HG02588 (cell line): ENCODE results near the gene FAM98A.
A peak's percentile ranks its signal among the peaks of the same experiment; 100 is the strongest.

ENCODE experiments used
- ATAC-seq: cut with Tn5 transposase; IDR thresholded peaks from one replicate; pipeline ENCODE4 v1.9.1; 2021; ENCODE audit warnings: mild to moderate bottlenecking, moderate library complexity; ENCODE audit not compliant: unreplicated experiment

The FAM98A gene

DNA sequence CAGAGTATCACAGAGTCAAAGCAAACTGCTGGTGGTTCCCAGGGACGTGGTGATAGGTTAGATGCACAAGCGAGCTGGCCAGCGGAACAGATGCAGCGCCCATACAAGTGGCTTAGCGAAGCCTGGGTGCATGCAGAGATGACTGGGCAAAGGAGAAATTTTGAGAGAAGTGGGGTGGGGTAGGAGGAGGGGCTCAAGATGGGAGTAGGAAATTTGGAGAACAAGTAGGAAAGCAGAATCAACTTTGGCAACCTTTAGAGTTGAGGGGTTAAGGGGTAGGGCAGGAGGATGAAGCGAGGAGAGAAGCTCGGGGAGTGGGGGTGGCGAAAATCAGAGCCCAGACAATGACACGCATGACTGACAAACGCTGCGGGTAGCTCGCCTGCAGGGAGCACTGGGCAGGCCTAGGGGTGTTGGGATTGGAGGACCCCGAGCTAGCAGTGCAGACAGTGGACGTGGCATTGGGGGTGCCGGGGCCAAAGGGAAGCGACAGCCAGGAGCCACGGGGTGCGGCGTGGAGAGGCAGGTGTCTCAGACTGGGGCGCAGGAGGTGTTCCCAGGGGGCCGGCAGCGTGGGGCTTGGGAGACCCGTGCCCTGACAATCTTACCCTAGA lies 431 bp downstream of the FAM98A start:
- ATAC-seq = peak; percentile 48

DNA sequence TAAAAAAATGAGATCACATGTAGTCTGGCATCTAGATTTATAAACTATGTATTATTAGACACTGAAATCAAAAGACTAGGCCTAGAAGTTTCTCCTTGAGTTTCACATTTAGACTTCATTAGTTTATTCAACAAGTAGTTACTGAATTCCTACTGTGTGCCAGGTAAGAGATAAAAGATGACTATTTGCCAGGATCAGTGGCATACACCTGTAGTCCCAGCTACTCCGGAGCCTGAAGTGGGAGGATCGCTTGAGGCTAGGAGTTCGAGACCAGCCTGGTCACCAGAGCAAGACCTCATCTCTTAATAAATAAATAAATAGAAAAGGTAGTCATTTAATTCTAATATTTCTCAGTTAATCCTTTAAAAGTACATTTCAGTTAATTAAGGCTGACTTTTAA lies 2.1 kb downstream of the FAM98A start:
- ATAC-seq = no peak

DNA sequence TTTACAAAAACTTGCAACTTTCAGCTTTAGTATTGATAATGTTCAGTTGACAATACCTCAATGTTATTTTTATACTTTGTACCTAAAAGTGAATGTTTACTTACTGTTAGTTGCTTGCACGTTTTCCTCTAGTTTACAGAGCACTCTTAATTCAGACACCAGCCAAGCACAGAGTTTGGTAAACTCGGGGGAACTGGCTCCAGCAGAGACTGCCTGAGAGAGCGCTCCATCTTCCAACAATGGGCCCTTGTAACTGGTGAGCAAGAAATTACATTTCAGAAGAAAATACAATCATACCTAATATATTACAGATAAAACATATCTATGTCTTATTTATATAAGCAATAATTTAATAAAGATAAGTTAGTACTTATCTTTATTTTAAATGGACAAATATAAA lies 3.7 kb downstream of the FAM98A start:
- no peak for ATAC-seq

DNA sequence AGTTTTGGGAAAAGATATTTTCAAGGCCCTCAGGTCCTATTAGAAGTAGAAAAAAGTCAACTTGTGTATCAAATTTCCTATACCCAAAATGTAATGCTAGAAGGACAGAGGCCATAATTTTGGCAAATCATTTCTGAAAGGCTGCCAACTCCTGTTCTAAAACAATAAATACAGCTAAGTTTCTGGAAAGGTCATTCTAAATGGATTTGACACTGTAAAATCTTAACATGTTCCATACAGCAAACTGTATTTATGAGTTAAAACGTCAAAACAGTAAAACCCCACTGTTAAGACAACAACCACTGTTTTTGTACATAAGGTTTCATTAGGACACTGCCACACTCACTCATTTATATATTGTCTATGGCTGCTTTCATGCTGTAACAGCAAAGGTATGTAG lies 9.7 kb downstream of the FAM98A start:
- ATAC-seq = no peak

DNA sequence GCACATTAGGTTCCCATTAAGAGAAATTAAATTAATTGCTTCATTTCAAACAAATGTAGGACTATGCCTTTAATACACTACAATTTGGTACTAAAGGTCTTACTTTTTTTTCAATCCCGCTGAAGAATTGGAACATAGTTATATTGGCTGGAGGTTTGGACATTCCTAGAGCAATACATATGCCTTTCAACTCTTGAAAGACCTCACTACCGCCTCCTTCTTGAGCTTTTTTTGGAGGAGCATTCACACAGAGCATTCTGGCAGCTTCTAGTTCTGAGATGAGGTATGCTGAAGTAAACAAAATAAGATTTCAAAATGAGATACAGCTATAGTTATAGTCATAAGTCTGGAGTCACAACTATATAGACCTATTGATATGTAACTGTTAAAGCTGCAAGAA lies 10.9 kb downstream of the FAM98A start:
- no peak for ATAC-seq

DNA sequence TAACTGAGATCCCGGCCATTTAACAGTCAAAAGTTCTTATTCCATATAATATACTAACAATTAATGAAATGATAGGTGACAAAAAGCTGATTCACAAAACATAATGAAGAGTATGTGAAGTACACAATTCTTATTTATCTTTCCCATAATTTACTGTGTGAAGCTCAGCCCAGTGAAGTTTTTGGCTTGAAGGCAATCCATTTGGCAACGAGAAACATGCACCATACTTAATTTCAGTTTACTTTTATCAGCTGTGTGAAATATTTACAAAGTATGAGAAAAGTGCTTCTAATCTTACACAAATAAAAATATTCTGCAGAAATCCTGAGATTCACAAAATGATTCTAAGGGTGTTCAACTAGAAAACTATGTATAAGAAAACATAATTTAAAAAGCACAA lies 12.3 kb downstream of the FAM98A start:
- ATAC-seq = no peak

DNA sequence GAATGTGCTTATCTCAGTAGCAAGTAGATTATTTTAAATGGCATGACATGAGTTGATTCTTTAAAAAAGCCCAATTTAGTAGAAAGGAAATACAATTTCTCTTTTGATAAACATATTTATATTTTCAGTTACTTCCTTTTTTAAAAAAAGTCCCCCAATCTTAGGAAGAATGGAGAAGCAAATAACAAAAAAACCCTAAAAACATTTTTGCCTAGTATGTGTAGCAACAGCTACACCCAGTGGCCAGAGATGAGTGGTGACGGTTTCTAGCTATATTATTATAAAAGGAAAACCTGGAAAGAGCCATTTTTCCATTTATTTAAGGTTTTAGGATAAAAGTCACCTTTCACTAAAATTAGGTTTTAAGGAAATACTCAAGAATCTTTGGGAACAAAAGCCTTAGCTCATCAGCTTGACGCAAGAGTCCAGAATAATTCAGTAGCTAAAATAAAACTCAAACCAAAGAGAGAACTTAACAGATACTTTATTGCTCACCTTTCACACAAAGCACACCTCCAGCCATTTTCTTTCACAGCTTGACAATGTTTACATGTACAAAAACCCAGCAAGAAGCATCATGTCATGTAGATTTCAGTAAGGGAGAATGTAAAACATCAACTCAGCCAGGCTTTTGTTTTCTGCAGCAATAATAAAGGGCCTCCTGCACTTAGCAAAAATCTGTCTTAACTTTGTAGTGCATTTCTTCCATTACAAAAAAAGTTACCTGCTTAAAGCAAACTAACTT lies 15.7 kb downstream of the FAM98A start:
- ATAC-seq = peak; percentile 67

DNA sequence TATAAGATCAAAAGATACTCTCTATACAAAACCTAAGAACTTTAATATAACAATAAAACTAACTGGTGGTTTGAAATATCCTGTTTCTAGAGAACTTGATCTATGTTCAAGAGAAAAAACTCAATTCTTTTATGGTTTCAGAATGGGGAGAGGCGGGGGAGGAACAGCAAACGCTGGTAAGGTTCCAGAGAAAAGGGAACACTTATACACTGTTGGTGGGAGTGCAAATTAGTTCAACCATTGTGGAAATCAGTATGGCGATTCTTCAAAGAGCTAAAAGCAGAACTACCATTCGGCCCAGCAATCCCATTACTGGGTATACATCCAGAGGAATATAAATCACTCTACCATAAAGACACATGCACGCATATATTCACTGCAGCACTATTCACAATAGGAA lies 17.2 kb downstream of the FAM98A start:
- no peak for ATAC-seq

DNA sequence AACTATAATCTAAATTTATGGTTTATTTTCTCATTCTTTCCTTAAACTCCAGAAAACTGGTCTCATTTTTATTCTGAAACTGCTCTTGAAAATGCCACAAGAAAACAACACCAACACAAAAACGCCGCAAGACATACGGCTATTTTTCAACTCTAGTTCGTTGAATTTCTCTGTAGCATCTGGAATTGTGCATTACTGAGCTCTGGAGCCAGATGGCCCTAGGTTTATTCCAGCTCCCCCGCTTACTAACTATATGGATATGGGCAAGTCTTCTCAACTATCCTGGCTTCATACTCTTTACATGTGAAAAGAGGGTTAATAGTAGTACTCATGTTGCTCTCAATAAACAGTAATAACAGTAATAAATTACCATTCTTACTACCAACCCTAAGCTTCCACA lies 19.9 kb downstream of the FAM98A start:
- no peak for ATAC-seq

DNA sequence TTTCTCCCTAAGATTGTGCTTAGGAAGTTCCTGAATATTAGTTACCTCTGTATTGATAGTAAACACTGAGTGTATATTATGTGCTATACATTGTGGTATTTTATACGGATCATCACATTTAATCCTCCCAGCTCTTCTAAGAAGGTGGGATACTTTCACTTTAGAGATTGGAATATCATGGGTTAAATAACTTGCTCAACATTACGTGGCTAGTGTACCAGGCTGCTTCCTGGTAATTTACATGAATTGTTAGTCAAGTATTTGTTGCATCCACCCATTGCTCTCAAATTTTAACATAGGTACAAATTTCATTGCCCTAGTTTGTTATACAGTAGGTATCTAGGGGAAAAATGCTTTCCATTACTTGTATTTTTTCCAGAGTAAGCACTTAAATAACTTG lies 21.4 kb downstream of the FAM98A start:
- no peak for ATAC-seq

DNA sequence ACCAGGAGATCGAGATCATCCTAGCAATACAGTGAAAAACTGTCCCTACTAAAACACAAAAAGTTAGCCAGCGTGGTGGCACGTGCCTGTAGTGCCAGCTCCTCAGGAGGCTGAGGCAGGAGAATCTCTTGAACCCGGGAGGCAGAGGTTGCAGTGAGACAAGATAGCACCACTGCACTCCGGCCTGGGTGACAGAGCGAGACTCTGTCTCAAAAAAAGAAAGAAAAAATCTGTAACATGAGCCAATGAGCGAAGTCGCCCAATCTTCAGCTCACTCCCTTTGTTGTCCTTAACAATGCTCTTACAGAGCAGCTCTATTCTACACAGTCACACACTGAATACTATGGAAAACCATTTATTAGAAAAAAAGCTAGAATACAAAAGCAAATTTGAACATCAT lies 22.0 kb downstream of the FAM98A start:
- no peak for ATAC-seq

DNA sequence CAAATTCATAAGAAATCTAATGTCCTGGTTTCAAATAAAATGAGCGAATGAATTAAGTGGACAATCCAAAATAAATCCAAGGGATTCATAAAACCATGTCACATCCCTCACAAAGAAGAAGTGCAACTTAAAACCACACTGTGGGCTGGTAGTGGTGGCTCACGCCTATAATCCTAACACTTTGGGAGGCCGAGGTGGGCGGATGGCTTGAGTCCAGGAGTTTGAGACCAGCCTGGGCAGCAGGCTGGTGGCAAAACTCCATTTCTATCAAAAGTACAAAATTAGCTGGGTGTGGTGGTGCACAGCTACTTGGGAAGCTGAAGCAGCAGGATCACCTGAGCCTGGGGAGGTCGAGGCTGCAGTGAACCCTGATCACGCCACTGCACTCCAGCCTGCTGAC lies 25.4 kb downstream of the FAM98A start:
- no peak for ATAC-seq

DNA sequence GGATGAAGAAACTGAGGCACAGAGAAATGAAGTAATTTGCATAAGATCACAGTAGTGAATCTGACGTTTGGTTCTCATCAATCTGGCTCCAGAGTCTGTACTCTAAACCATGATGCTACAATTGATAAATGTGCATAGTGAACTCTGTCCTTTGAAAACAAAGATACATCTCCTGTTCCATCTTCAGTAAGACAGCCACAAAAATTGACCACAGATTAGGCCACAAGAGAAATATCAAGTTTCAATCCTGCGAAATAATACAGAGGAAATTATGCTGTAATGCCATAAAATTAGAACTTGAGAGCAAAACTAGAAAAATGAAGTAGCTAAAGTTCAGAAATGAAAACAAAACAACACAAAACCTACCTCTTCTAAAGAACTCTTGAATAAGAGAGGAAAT lies 28.4 kb downstream of the FAM98A start:
- ATAC-seq = no peak

DNA sequence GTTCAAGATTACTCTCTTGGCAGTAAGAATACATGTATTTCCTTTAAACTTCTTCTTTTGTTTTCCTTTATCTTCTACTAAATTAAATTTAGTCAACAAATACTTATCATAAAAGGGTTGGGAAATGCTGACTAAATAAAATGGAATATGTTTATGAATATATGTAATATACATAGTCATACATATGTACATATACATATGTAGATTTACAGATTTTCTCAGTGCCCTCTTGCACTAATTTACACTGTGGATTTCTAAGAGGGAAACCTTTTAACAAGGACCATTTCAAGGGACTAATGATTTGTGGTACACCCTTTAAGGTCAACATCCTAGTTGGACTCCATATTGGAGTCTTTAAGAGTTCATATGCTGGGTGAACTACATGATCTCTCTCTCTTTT lies 37.2 kb downstream of the FAM98A start:
- ATAC-seq = no peak

DNA sequence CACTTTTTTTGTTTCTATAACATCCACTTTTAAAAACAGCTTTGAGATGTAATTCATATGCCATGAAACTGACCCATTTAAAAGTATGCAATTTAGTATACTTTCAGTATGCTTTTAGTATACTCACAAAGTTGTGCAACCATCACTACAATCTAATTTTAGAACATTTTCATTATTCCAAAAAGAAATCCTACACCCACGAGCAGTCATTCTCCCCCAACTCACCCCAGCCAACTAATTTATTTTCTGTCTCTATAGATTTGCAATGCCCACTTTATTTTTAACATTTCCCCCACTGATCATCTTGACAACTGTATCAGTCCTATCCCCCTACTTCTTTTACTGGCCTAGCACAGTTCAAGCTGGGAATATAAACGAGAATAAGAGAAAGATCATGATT lies 39.1 kb downstream of the FAM98A start:
- ATAC-seq = no peak

DNA sequence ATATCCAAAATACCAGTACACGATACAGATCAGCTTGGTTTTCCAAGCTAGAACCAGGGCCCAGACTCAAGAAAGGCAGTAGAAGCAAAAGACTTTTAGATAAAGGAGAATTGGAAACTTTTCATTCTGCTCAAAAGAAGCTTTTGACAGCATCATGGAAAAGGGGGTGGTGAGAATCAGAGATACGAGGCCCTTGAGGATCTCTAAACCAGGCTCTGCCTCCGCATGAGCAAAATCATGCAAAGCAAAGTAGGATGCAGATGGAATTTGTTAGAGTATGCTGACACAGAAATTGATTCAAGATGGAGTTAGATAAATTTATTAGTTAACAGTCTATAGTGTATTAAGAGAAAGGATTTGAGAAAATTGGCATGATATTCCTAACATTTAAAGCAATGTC lies 39.8 kb downstream of the FAM98A start:
- no peak for ATAC-seq

DNA sequence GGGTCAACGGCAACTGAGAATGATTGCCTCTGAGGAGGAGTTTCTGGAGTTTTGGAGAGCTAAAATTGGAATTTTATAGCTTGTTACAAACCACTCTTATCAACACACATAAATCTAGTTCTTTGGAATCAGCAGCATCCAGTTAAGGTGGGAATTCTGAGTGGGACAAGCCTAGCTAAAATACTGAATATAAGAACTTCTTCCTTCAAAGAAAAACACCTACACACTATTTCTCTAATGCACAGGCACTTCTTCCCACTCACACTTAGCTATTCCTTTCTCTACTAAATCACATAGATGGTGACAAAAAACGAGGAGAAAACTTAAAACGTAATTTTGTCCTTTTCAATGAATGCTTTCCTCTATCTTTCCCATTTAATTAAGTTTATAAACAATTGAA lies 43.4 kb downstream of the FAM98A start:
- no peak for ATAC-seq

DNA sequence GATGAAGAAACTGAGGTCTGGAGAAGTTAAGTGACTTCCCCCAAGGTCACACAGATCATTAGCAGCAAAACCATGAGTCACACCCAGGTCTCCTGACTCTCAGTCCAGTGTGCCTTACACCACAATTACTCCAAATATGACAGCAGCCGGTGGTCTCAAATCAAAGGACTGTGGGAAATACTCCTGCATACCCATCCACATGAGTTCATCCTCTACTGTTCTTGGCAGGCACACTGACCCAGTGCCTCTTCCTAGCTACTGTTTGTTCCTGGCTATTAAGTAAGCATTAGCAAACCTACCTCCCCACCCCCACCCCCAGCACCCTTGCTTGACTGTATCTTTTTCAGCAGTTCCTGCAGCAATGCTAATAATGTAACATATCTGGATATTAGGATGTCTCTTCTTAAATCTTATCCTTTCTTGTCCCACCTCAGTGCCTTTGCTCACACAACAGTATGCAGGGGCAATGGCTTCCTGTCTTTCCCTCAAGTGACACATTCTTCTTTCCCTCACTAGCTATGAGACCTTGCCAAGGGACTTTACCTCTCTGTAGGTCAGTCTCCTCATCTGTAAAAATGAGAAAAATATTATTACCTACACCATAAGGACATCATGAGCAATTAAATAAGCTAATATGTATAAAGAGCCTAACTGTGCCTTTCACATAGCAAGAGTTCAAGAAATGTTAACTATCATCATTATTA lies 46.2 kb downstream of the FAM98A start:
- ATAC-seq = no peak

DNA sequence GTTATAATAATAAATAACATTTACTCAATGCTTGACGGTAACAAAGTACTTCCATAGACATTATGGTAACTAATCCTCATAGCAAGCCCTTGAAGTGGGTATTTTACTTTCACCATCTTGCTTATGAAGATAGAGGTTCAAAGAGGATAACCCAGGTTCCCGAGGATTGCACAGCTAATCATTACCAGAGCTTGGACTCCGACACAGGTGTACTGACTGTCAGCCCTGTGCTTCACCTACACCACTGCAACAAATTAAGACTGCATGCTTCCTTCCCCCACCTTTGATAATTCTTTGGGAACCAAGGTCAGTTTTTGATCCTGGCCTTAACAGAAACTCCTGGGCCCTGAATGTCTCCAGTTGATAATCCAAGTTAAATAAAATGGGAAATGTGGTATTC lies 48.9 kb downstream of the FAM98A start:
- ATAC-seq = no peak

DNA sequence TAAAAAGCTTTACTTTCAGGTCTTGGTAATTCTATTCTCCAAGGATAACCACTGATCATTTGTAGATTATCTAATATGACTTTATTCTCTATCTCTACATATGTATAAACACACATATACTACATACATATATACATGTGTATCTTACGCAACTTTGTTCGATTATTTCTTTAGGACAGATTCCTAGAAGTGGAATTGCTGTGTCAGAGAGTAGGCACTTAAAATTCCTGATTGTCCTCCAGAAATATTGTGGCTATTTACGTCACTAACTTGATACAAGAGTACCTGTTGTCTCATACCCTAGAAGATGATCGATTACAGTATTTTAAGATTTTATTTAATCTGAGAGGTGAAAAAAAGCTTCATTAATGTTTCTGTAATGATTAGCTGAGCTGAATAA lies 57.9 kb downstream of the FAM98A start:
- no peak for ATAC-seq

DNA sequence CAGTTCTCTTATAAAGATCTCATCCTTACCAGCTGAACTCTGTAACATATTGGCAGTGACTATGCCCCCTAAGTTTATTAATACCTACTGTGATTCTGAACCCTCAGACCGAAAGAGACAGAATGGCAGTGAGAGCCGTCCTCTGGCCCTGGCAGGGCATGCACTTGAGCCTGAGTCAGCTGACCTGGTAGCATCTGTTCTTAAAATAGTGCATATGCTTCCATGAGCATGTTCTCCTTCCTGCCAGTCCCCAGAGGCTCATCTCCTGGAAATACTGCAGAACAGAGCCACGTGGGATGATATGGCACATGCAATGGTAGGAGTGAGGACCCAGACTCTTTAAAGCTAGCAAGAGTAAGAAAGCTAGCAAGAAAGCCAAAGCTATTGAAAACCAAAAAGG lies 63.7 kb downstream of the FAM98A start:
- ATAC-seq = no peak
